ENCODE data around the gene GBF1. TPM values are rescaled to one million over a fixed set of nuclear protein-coding genes. Genes with fewer than 3 reads are reported as not detected.
A peak's percentile ranks its signal among the peaks of the same experiment; 100 is the strongest.

GBF1 gene
- polyA plus RNA-seq, 1 of the 3 experiments (the other 2 are of a cell fraction): 12.3 TPM

- ChIA-PET CTCF (interaction anchor here (0.6 to 16.5 kb wide), 7 partner anchors 11 to 241 kb away, joined by 3 to 359 read pairs (median 17); partner anchors contain the start of genes ELOVL3, FBXL15 and PSD), POLR2A (interaction anchor here (1.5 kb wide), 1 partner anchor 36 kb away, joined by 4 read pairs; the partner anchor contains the start of gene CUEDC2)
- H3K27ac ChIP-seq (ENCODE audit: low read depth in 2 of 2, low read length in 1 of 2): no peak overlapping the region
- no peak overlapping the region for H3K4me3 ChIP-seq (ENCODE audit: low read depth in 2 of 2, low read length in 1 of 2)
- no peaks in the 10 kb centered on the region for H4K20me1 ChIP-seq (ENCODE audit: insufficient read depth)
- no peak for TF ChIP-seq ZBTB33 (IDR thresholded peaks at IDR 0.05; ENCODE audit: borderline replicate concordance, low read depth)
- no peak for TF ChIP-seq EZH2phosphoT487 (IDR thresholded peaks at IDR 0.05; ENCODE audit: borderline replicate concordance, low read depth)
- no peak for TF ChIP-seq IRF3 (IDR thresholded peaks at IDR 0.05; ENCODE audit: low read depth, low read length)
- no peak for TF ChIP-seq MEF2A (IDR thresholded peaks at IDR 0.05; ENCODE audit: borderline replicate concordance, low read depth)
- TF ChIP-seq CTCF (IDR thresholded peaks at IDR 0.05): no peak
- TF ChIP-seq USF2 (IDR thresholded peaks at IDR 0.05; ENCODE audit: borderline replicate concordance, low read depth, low read length): no peak
- no peak for TF ChIP-seq POLR2AphosphoS5 (IDR thresholded peaks at IDR 0.05; ENCODE audit: low read depth, low read length)
- no peak for TF ChIP-seq RXRA (IDR thresholded peaks at IDR 0.05; ENCODE audit: borderline replicate concordance, low read depth)
- TF ChIP-seq MAX (IDR thresholded peaks at IDR 0.05; ENCODE audit: low read depth): no peak
- H3K9ac ChIP-seq: no peak overlapping the region
- no peaks in the 10 kb centered on the region for H3K9me2 ChIP-seq
- H3K4me2 ChIP-seq: peak overlapping the region; percentile 90
- WGBS (ENCODE audit: low lambda C conversion rate): no CpG with 5 or more reads among the region's 12 CpGs
- H3F3A ChIP-seq (replicated peaks; ENCODE audit: insufficient read depth): peaks cover 3% of the 10 kb centered on the region
- H3K36me3 ChIP-seq (replicated peaks in 1 of 2; ENCODE audit: control insufficient read depth in 1 of 2, insufficient read depth in 2 of 2, low read length in 1 of 2): no peaks in the 10 kb centered on the region
- peaks cover 5% of the 10 kb centered on the region; the same call in 1 of the 2 replicates for H3K79me2 ChIP-seq (ENCODE audit: insufficient read depth)
- H3K27me3 ChIP-seq (ENCODE audit: insufficient read depth): no peaks in the 10 kb centered on the region
- no peaks in the 10 kb centered on the region for H3K9me3 ChIP-seq
- no peak overlapping the region for H2AFZ ChIP-seq (ENCODE audit: low read depth)
- DNase-seq: no peak
- peaks cover 0 to 23% of the 10 kb centered on the region in 2 experiments; a peak in 1 of 4 replicates for H3K4me1 ChIP-seq (ENCODE audit: control insufficient read depth in 1 of 2, insufficient read depth in 2 of 2, low read depth in 1 of 2, low read length in 1 of 2)
Observed at GRCh38 chr10:102396730-102397151, 151.4 kb downstream of the GBF1 start.
